ENCODE data around the gene EIF3B.
"Not testable (repeated sequence)": the region's sequence is repeated elsewhere in the genome, so short reads cannot be mapped to it uniquely, and the experiment has no call there.

The EIF3B gene

DNA sequence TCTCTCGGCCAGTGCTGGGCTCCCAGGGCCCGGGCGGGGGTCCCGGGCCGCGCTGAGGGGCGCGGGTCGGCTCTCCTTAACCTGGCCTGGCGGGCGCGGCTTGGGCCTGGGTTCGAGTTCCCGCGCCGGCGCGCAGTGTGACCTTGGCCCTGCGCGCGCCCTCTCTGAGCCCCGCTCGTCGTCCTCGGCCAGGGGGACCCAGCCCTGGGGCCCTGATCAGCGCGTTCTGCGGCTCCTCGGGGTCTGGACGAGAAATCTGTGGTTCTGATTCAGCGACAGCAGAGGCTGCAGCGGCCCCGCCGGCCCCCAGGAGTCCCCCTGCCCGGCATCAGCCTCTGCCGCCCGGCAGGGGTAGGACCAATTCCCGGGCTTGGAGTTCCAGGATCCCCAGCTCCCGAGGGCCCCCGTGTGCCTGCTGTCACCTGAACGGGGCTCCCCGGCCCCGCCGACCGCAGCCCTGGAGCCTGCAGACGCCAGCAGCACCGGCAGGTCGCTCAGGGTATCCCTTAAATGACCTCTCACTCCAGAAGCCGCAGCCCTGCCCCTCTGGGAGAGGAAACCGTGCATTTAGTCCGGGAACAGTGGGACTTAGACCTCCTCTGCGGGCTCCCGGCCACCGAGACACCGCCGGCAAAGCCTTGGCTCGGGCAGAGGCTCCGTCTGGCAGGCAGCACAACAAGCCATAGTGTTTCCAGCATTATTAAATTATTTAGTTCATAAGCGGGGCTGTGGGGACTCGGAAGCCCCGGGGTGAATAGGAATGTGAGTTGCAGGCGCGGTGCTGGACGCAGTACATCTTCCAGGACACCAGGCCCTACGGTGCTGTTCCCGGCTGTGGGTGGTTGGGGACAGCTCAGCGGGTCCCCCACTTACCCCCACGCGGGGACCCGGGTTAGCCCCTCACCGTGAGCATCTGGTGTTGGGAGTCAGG lies 49.4 kb downstream of the EIF3B start:
- no peak for DNase-seq

DNA sequence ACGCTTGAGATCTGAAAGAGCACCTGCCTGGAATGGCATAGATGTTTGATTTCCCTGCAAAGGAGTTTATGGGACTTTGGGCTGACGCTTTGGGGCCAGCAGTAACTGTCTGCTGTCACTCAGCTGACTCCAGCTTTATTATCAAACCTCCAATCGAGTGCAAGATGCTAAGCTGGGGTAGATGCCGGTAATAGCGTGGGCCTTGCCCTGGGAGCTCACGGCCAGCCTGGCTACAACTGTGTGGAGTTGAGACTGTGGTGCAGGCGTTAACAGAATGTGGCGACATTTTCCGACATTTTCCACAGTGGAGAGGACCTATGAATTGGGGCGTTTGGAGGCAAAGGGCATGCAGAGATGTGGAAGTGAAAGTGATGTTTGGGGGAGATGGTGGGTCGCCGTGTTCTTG lies 50.1 kb downstream of the EIF3B start:
- DNase-seq: no peak

DNA sequence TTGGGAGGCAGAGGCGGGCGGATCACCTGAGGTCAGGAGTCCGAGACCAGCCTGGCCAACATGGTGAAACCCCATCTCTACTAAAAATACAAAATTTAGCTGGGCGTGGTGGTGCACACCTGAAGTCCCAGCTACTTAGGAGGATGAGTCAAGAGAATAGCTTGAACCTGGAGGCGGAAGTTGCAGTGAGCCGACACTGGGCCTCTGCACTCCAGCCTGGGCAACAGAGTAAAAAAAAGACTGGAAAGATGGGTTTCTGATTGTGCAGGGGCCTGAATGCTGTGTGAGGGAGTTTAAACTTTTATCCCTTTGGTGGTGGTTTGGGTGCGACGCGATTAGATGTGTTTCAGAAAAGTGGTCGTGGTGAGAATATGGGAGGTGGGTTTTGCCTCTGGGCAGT lies 50.6 kb downstream of the EIF3B start:
- DNase-seq: no peak

DNA sequence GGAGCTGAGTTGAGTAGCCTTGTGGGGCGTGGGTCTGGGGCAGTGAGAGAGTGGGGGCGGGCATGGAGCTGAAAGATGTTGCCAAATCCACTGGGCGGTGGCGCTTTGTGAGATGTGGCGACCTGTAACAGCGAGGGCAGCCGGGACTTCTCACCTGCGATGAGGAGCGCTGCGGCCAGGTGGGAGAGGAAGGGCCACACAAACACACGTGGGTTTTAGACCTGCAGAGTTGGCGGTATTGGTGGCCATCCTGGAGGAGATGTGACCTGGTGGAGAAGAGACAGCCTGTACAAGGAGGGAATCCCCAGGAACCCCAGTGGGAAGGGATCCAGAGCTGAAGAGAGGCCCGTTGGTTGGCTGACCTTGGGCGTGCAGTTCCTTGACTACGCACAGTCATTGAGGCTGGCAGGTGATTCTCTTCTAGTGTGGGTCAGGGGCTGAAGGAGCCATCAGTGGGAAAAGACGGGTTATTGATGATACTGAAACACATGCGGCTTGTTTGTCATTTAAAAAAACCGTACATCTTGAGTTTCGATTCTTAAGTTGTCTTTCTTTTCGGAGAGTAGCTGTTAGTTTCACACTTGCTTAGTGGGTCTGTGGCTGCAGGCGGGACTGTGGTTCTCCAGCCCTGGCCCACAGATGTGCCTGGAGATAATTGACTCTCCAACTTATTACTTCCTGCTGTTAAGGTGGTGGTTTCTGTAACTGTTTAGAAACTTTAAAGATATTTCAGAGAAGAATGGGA lies 51.1 kb downstream of the EIF3B start:
- no peak for DNase-seq

DNA sequence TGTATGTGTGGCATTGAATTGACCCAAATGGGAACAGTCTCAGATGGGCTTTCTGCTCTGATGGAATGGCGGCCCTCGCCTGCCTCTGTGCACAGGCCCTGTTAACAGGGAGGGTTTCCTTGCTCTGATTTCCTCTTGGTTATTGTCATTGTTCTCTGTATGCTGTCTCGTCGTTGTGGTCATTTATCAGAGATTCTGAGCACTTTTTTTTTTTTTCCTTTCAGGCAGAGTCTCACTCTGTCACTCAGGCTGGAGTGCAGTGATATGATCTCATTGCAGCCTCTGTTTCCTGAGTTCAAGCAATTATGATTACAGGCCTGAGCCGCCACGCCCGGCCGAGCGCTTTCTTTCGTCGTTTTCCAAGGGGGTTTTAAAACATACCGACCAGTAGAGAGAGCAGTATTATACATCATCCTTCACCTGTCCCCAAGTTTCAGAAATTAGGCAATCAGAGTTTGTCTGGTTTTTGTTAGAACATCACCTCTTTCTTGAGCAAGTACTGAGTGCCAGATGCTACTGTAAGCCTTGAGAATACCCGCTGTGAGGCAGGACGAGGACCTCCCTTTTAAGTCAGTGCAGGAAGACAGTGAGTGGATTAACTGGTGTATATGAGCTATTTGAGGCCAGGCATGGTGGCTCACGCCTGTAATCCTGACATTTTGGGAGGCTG lies 55.3 kb downstream of the EIF3B start:
- no peak for DNase-seq

DNA sequence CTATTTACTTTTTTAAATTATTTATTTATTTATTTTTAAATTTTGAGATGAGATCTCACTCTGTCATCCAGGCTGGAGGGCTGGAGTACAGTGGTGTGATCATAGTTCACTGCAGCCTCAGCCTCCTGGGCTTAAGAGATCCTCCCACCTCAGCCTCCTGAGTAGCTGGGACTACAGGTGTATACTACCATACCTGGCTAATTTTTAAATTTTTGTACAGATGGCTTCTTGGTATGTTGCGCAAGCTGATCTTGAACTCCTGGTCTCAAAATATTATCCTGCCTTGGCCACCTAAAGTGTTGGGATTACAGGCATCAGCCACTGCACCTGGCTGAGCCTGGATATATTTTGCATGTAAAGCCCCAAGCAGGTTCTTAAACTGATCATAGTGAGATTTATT lies 56.4 kb downstream of the EIF3B start:
- DNase-seq: no peak

DNA sequence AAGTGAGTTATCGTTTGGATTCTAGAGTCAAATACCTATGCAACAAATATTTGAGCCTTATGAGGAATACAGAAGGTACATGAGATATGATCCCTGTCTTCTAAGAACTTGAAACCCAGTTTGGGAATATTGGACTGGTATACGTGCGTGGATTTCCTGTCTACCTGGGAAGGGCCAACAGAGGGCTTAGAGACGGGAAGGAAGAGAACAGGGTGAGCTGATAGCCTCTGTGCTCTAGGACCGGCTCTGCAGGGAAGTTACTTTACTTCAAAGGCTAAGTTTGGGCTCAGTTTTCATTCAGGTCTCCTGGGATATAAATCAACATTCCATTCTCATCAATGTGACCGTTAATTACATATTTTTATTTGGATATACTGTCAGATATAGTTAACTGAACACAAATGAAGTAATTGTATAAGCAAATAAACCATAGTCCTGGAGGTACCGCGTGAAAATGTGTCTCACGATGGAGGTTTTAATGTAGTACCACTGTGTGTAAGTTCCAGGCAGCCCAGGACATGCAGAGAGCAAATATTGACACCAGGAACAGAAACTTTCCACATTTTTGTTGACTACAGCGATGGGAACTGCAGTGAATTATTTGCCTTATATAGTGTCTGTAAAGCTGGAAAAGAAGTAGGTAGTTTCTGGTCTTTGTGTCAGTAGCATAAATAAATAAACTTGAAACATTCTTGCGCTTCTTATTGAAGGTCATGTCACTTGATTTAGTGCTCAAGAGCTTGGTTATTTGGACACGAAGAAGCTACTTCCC lies 57.4 kb downstream of the EIF3B start:
- DNase-seq: no peak

DNA sequence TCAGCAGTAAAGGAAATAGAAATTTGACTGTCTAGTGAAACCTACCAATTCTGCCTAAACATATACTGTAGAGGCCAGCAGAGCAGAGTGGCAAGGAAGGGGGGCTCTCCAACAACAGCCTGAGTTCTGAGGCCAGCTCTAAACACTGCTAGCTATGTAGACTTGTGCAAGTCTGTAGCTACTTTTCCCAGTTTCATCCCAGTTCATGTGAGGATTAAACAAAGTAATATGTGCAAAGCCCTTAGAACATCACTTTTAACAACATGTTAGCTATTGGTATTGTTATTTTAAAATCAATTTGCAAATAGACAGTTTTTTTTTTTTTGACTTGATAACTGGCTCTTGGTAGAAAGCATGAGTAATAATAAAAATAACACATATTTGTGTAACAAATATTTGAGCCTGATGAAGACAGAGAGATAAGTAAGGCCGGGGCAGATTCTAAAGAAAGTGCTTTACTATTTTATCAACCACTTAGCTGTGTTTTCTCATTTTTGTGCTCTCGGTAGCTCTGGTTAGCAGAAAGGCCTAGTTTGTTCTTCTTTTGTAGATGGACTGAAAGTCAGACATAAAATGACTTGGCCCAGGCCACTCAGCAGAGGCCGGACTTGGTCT lies 58.1 kb downstream of the EIF3B start:
- no peak for DNase-seq

DNA sequence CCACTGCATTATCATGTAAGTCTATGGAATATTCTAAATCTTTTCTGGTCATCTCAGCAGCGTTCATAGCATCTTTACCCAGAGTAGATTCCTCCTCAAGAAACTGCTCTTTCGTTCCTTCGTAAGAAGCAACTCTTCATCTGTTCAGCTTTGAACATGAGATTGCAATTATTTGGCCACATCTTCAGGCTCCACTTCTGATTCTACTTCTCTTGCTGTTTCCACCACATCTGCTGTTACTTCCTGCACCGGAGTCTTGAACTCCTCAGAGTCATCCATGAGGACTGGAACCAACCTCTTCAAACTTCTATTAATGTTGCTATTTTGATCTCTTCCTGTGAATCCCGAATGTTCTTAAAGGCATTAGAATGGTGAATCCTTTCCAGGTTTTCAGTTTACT lies 61.4 kb downstream of the EIF3B start:
- DNase-seq: no peak

DNA sequence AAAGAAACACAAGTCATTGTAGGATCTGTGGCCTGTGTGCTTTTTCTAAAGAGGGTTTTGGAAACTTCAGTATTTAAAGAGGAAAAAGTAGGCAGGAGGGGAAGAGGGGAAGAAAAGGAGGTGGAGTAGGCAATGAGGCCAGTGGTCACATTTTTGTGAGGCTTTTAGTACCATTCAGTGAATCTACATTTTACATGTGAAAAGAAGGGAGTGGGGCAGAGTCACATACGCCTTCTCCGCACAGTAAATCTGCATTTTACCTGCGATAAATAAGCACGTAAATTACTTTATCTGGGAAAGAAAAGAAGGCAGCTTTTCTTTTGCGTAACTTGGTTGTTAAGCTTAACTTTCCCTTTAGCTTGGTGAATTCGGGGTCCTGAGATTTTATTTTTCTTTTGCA lies 62.0 kb downstream of the EIF3B start:
- no peak for DNase-seq

DNA sequence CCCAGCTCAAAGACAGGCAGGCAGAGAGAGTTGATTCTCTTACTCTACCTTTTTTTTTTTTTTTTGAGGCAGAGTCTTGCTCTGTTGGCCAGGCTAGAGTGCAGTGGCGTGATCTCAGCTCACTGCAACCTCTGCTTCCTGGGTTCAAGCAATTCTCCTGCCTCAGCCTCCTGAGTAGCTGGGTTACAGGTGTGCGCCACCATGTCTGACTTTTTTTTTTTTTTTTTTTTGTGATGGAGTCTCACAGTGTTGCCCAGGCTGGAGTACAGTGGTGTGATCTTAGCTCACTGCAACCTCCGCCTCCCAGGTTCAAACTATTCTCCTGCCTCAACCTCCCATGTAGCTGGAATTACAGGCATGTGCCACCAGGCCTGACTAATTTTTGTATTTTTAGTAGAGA lies 62.6 kb downstream of the EIF3B start:
- not testable (repeated sequence) for DNase-seq

DNA sequence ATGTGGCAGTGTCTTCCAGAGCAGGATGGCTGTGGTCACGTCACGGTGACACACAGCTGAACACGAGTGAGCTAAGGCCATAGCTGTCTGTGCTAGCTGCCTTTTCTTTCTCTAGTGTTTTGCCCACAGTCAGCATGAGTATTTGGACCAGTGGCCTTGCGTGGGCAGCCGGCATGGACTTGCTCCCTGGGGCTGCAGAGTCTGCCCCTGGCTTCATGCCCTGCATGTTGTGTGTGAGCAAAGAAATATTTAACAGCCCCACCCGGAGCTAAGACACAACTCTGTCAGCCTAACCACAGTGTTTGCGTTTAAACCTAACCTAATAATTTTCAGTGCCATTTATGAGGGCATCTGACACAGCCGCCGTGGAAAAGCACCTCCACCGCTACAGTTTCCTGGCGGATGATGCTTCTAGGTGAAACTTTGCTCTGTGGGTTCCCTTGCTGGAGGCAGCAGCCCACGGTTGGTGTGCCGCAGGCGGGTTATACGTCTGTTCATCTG lies 63.4 kb downstream of the EIF3B start:
- DNase-seq: peak; percentile 12

DNA sequence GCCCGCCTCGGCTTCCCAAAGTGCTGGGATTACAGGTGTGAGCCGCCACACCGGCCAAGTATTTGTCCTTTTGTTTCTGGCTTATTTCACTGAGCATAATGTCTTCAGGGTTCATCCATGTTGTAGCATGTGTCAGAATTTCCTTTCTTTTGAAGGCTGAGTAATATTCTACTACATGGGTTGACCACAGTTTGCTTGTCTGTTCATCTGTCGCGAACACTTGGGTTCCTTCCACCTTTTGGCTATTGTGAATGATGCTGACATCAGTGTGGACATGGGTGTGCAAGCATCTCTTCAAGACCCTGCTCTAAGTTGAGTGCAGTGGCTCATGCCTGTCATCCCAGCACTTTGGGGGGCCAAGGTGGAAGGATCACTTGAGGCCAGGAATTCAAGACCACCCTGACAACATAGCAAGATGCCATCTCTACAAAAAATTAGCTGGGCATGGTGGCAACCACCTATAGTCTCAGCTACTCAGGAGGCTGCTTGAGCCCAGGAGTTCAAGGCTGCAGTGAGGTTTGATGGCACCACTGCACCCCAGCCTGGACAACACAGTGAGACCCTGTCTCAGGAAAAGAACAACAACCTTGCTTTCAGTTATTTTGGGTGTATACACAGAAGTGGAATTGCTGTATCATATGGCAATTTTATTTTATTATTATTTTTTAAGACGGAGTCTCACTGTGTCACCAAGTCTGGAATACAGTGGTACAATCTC lies 65.7 kb downstream of the EIF3B start:
- no peak for DNase-seq

DNA sequence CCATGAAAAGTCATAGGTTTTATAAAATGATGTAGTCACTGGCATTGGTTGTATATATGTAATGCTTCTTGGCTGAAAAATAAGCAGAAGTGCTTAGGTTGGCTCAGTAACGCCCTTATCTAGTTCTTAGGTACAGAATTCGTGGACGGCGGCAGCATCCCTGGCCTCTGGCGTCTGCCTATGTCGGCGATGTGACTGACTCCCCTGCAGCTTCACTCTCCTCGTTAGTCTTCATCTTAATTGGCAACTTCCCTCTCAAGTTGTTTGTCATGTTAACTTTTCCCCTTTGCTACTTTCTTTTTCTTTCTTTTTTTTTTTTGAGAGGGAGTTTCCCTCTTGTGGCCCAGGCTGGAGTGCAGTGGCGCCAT lies 67.3 kb downstream of the EIF3B start:
- no peak for DNase-seq

DNA sequence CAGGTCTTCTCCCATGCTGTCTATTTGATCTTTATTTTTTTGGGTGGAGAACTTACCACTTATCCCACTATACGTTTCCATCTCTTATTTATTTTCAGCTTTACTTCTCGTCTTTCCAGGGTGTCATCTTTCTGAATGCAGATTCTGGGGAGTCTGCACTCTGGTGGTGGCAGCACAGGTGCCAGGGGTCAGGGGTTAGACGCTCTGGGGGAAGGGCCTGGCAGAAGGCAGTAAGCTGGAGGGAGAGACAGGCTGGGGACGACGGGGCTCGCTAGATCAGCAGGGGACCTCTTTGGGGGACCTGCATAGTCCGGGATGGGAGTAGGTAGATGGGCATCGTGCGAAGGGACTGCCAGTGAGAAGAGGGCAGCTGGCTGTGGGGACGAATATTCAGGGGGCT lies 71.1 kb downstream of the EIF3B start:
- no peak for DNase-seq

Measured in NCI-H2081 treated with DMSO at 0.1 percent for 48 hours (cell line).